ENCODE measurements around the gene LOXL1.

LOXL1 gene

GRCh38 chr15:73983773-73984172 lies 57.5 kb downstream of the LOXL1 start:
- DNase-seq = no peak

GRCh38 chr15:73984208-73984979 lies 58.1 kb downstream of the LOXL1 start:
- no peak for DNase-seq

- DNase-seq = no peak
Measured at GRCh38 chr15:73985101-73985873, 59.0 kb downstream of the LOXL1 start.

GRCh38 chr15:73986055-73986775 lies 60.0 kb downstream of the LOXL1 start:
- no peak for DNase-seq

GRCh38 chr15:73986776-73987056 lies 60.5 kb downstream of the LOXL1 start:
- no peak for DNase-seq

- no peak for DNase-seq
Measured at GRCh38 chr15:73987250-73987649, 61.0 kb downstream of the LOXL1 start.

GRCh38 chr15:73987681-73988444 lies 61.6 kb downstream of the LOXL1 start:
- DNase-seq = no peak

- no peak for DNase-seq
Measured at GRCh38 chr15:73988445-73988969, 62.2 kb downstream of the LOXL1 start.

GRCh38 chr15:73989001-73989798 lies 62.9 kb downstream of the LOXL1 start:
- no peak for DNase-seq

- no peak for DNase-seq
Measured at GRCh38 chr15:73990250-73991005, 64.2 kb downstream of the LOXL1 start.

- no peak for DNase-seq
Measured at GRCh38 chr15:73991260-73991659, 65.0 kb downstream of the LOXL1 start.

GRCh38 chr15:73991726-73992593 lies 65.7 kb downstream of the LOXL1 start, which contains the start of gene STOML1:
Gene STOML1 (minus strand): TSS chr15:73992295. CDS start chr15:73992223, 72 bp downstream.
- DNase-seq = peak; percentile 93

GRCh38 chr15:73992594-73992898 lies 66.3 kb downstream of the LOXL1 start:
- no peak for DNase-seq

- DNase-seq = no peak
Measured at GRCh38 chr15:73993211-73993994, 67.1 kb downstream of the LOXL1 start.

- peak; percentile 96 for DNase-seq
Measured at GRCh38 chr15:73994413-73994883, 68.2 kb downstream of the LOXL1 start, which contains the start of gene PML. Gene PML (plus strand): TSS chr15:73994716. CDS start chr15:73994813, 97 bp downstream.

- no peak for DNase-seq
Measured at GRCh38 chr15:73994912-73995622, 68.8 kb downstream of the LOXL1 start.

GRCh38 chr15:73996267-73996666 lies 70.0 kb downstream of the LOXL1 start:
- DNase-seq = no peak

GRCh38 chr15:73996939-73997338 lies 70.7 kb downstream of the LOXL1 start:
- no peak for DNase-seq

Data from left hindlimb (tissue), 1 donor.